ENCODE measurements around the gene GPR179. TPM values are rescaled to one million over a fixed set of nuclear protein-coding genes. Genes with fewer than 3 reads are reported as not detected.

The GPR179 gene
- total RNA-seq, 1 experiment from 2014 or later, result not detected

GRCh38 chr17:38338053-38338452, 5.7 kb downstream of the GPR179 start:
- H3K4ac ChIP-seq (ENCODE audit: low read depth, low read length), result no peak overlapping the region
- H2BK120ac ChIP-seq (ENCODE audit: low read depth, low read length, poor library complexity, severe bottlenecking), result no peak overlapping the region
- H3K4me1 ChIP-seq (ENCODE audit: insufficient read depth, low read length), result peaks cover 6% of the 10 kb centered on the region; the same call in 1 of the 2 replicates
- H3K36me3 Mint-ChIP-seq (ENCODE audit: insufficient read depth in 1 of 3, low read depth in 3 of 3), result no peaks in the 10 kb centered on the region
- no peaks in the 10 kb centered on the region; the same call in 1 of the 2 replicates for H3K27me3 ChIP-seq (ENCODE audit: insufficient read depth, low read length)
- H3K14ac ChIP-seq (ENCODE audit: insufficient read depth, low read length), result no peak overlapping the region
- no peak overlapping the region for H2BK20ac ChIP-seq (ENCODE audit: low read depth, low read length, poor library complexity, severe bottlenecking)
- no peak overlapping the region for H2BK15ac ChIP-seq (ENCODE audit: low read depth, low read length)
- H3K23me2 ChIP-seq (ENCODE audit: insufficient read length, low read depth, low read length, poor library complexity, severe bottlenecking), result no peaks in the 10 kb centered on the region
- H3K4me3 Mint-ChIP-seq, result no peak overlapping the region
- H4K91ac ChIP-seq (ENCODE audit: insufficient read length, low read depth, low read length), result no peak overlapping the region
- no CpG with 5 or more reads among the region's 5 CpGs for WGBS (ENCODE audit: extremely low coverage, insufficient read length, low lambda C conversion rate)
- H3K79me2 ChIP-seq (ENCODE audit: insufficient read depth, low read length), result no peaks in the 10 kb centered on the region
- H3K4me1 Mint-ChIP-seq, result peaks cover 23 to 32% of the 10 kb centered on the region in 2 experiments
- no peak overlapping the region for H3T11ph ChIP-seq (ENCODE audit: low read length)
- no peaks in the 10 kb centered on the region for H3K79me1 ChIP-seq (ENCODE audit: insufficient read depth, low read depth, low read length, poor library complexity, severe bottlenecking)
- no peak for DNase-seq
- H4K20me1 ChIP-seq (ENCODE audit: control insufficient read depth, insufficient read depth, insufficient read length), result no peaks in the 10 kb centered on the region
- H3K27me3 Mint-ChIP-seq (ENCODE audit: low read depth), result peaks cover 9% of the 10 kb centered on the region; the same call in 1 of the 2 replicates
- no peak overlapping the region for H2AK5ac ChIP-seq (ENCODE audit: insufficient read length, low read length)
- H4K5ac ChIP-seq (ENCODE audit: insufficient read length, low read depth, low read length), result no peak overlapping the region
- H3K9me3 ChIP-seq (ENCODE audit: control insufficient read depth, low read depth, low read length), result no peaks in the 10 kb centered on the region
- H3K9me3 Mint-ChIP-seq, result no peaks in the 10 kb centered on the region
- H3K27ac ChIP-seq (ENCODE audit: insufficient read length, low read depth, low read length), result no peak overlapping the region
- no peak overlapping the region for H2BK12ac ChIP-seq (ENCODE audit: insufficient read length, low read depth, low read length)
- H4K8ac ChIP-seq (replicated peaks; ENCODE audit: insufficient read length, low read depth, low read length), result no peak overlapping the region
- TF ChIP-seq CTCF (conservative IDR thresholded peaks at IDR 0.05), result no peak
- H2AFZ ChIP-seq (ENCODE audit: low read length), result no peak overlapping the region
- no peak overlapping the region for H3K4me2 ChIP-seq (ENCODE audit: insufficient read depth, insufficient read length, low read length)
- no peak overlapping the region for H3K56ac ChIP-seq (ENCODE audit: insufficient read length, low read depth, low read length)
- no peak overlapping the region for H2BK5ac ChIP-seq (ENCODE audit: insufficient read length, low read length)
- H3K27ac Mint-ChIP-seq, result no peak overlapping the region
- no peak overlapping the region for H3K23ac ChIP-seq (ENCODE audit: insufficient read length, low read depth, low read length)
- no peak overlapping the region for H3K9ac ChIP-seq (ENCODE audit: extremely low read depth, insufficient read length, low read length)
- no peak overlapping the region for H3K18ac ChIP-seq (ENCODE audit: insufficient read length, low read depth, low read length)
